Adipocyte (in vitro differentiated cells): ENCODE data around the gene HEPHL1.
A peak's percentile ranks its signal among the peaks of the same experiment; 100 is the strongest.
"Not testable (repeated sequence)": the region's sequence is repeated elsewhere in the genome, so short reads cannot be mapped to it uniquely, and the experiment has no call there.

Source experiments
- DNase-seq: peaks from one replicate; pipeline ENCODE4 v3.0.0-alpha.2; 2015; ENCODE audit warnings: low read depth
- H3K27me3 ChIP-seq: replicated peaks from 2 replicates; pipeline ENCODE4 v1.7.0; 2013; ENCODE audit warnings: mild to moderate bottlenecking, low read length, moderate library complexity; ENCODE audit not compliant: control insufficient read depth, insufficient read depth
- H3K36me3 ChIP-seq: 2 replicates; pipeline ENCODE4 v1.7.0; 2013; ENCODE audit warnings: low read length, mild to moderate bottlenecking, moderate library complexity; ENCODE audit not compliant: control insufficient read depth, insufficient read depth, severe bottlenecking
- H3K4me1 ChIP-seq: 2 replicates; pipeline ENCODE4 v1.7.0; 2013; ENCODE audit warnings: mild to moderate bottlenecking, low read length, moderate library complexity; ENCODE audit not compliant: control insufficient read depth, insufficient read depth
- H3K4me3 ChIP-seq: 2 replicates; pipeline ENCODE4 v1.7.0; 2013; ENCODE audit warnings: mild to moderate bottlenecking, low read length, moderate library complexity
- H3K9ac ChIP-seq: 2 replicates; pipeline ENCODE4 v1.7.0; 2013; ENCODE audit warnings: mild to moderate bottlenecking, low read length, moderate library complexity
- H3K9me3 ChIP-seq: 2 replicates; pipeline ENCODE4 v1.7.0; 2013; ENCODE audit warnings: mild to moderate bottlenecking, low read length, moderate library complexity; ENCODE audit not compliant: control insufficient read depth

HEPHL1 gene

GRCh38 chr11:94020777-94021481 is at the start of gene HEPHL1:
Gene HEPHL1, plus strand, starts transcription at chr11:94021354. Its CDS starts 15 bp downstream, at chr11:94021369.
- H3K9ac ChIP-seq = no peak within 1 kb of the TSS
- peaks cover 2% of the 10 kb centered on the region for H3K9me3 ChIP-seq
- H3K27me3 ChIP-seq = no peaks in the 10 kb centered on the region
- no peaks in the 10 kb centered on the region for H3K36me3 ChIP-seq
- DNase-seq = no peak
- no peaks in the 10 kb centered on the region for H3K4me1 ChIP-seq
- no peak within 1 kb of the TSS for H3K4me3 ChIP-seq

GRCh38 chr11:93972790-93973189 is 48.4 kb upstream of the HEPHL1 start:
- Histone ChIP-seq H3K36me3 (no peaks in the 10 kb centered on the region), H3K27me3 (peaks cover 17% of the 10 kb centered on the region), H3K9me3 (peaks cover 36% of the 10 kb centered on the region), H3K9ac (no peak overlapping the region), H3K4me1 (no peaks in the 10 kb centered on the region), H3K4me3 (no peak overlapping the region)
- DNase-seq = no peak

- not testable (repeated sequence) for H3K9ac ChIP-seq
Measured at GRCh38 chr11:93973322-93974051, 47.7 kb upstream of the HEPHL1 start.

GRCh38 chr11:93974759-93975158 is 46.4 kb upstream of the HEPHL1 start:
- no peaks in the 10 kb centered on the region for H3K36me3 ChIP-seq
- H3K9ac ChIP-seq = no peak overlapping the region
- no peak overlapping the region for H3K4me3 ChIP-seq
- peaks cover 6% of the 10 kb centered on the region for H3K27me3 ChIP-seq
- H3K4me1 ChIP-seq = no peaks in the 10 kb centered on the region
- peaks cover 36% of the 10 kb centered on the region for H3K9me3 ChIP-seq
- no peak for DNase-seq

More at GRCh38 chr11:93973322-93974051, 47.7 kb upstream of the HEPHL1 start:
- peaks cover 36% of the 10 kb centered on the region for H3K9me3 ChIP-seq
- H3K4me3 ChIP-seq, H3K4me1 ChIP-seq, H3K36me3 ChIP-seq, DNase-seq: not testable (repeated sequence)
- peaks cover 10% of the 10 kb centered on the region for H3K27me3 ChIP-seq

- not testable (repeated sequence) for DNase-seq, H3K36me3 ChIP-seq, H3K27me3 ChIP-seq, H3K9ac ChIP-seq, H3K4me1 ChIP-seq, H3K4me3 ChIP-seq
- peaks cover 36% of the 10 kb centered on the region for H3K9me3 ChIP-seq
Measured at GRCh38 chr11:93976577-93977254, 44.4 kb upstream of the HEPHL1 start.

GRCh38 chr11:93983542-93984195 is 37.5 kb upstream of the HEPHL1 start:
- H3K9me3 ChIP-seq = no peaks in the 10 kb centered on the region
- peaks cover 24% of the 10 kb centered on the region for H3K4me1 ChIP-seq
- no peak overlapping the region for H3K4me3 ChIP-seq
- H3K27me3 ChIP-seq = no peaks in the 10 kb centered on the region
- H3K9ac ChIP-seq = no peak overlapping the region
- DNase-seq = no peak
- no peaks in the 10 kb centered on the region for H3K36me3 ChIP-seq

- no peak overlapping the region for H3K4me3 ChIP-seq
- H3K36me3 ChIP-seq = no peaks in the 10 kb centered on the region
- H3K9me3 ChIP-seq = no peaks in the 10 kb centered on the region
- no peak overlapping the region for H3K9ac ChIP-seq
- DNase-seq = peak; percentile 75
- peaks cover 24% of the 10 kb centered on the region for H3K4me1 ChIP-seq
- no peaks in the 10 kb centered on the region for H3K27me3 ChIP-seq
Measured at GRCh38 chr11:93984196-93984567, 37.0 kb upstream of the HEPHL1 start.

GRCh38 chr11:93984936-93985335 is 36.2 kb upstream of the HEPHL1 start:
- DNase-seq = no peak
- Histone ChIP-seq H3K9me3 (no peaks in the 10 kb centered on the region), H3K27me3 (no peaks in the 10 kb centered on the region), H3K4me1 (peaks cover 24% of the 10 kb centered on the region), H3K4me3 (no peak overlapping the region), H3K36me3 (no peaks in the 10 kb centered on the region), H3K9ac (no peak overlapping the region)

- Histone ChIP-seq H3K9me3 (peaks cover 6% of the 10 kb centered on the region), H3K27me3 (no peaks in the 10 kb centered on the region), H3K4me3 (no peak overlapping the region), H3K9ac (no peak overlapping the region), H3K36me3 (no peaks in the 10 kb centered on the region), H3K4me1 (peaks cover 24% of the 10 kb centered on the region)
- DNase-seq = peak; percentile 50
Measured at GRCh38 chr11:93986716-93987115, 34.4 kb upstream of the HEPHL1 start.

- no peak overlapping the region for H3K9ac ChIP-seq
- no peak for DNase-seq
- H3K36me3 ChIP-seq = no peaks in the 10 kb centered on the region
- no peak overlapping the region for H3K4me3 ChIP-seq
- H3K4me1 ChIP-seq = peaks cover 24% of the 10 kb centered on the region
- H3K9me3 ChIP-seq = peaks cover 21% of the 10 kb centered on the region
- no peaks in the 10 kb centered on the region for H3K27me3 ChIP-seq
Measured at GRCh38 chr11:93988455-93988854, 32.7 kb upstream of the HEPHL1 start.

- DNase-seq = no peak
- no peaks in the 10 kb centered on the region for H3K36me3 ChIP-seq
- H3K9me3 ChIP-seq = peaks cover 23% of the 10 kb centered on the region
- no peaks in the 10 kb centered on the region for H3K27me3 ChIP-seq
- peaks cover 22% of the 10 kb centered on the region for H3K4me1 ChIP-seq
- H3K4me3 ChIP-seq = no peak overlapping the region
- H3K9ac ChIP-seq = no peak overlapping the region
Measured at GRCh38 chr11:93988912-93989311, 32.2 kb upstream of the HEPHL1 start.
